Endothelial cell of umbilical vein (primary cell): ENCODE measurements around the gene RBMS3. TPM values are rescaled to one million over a fixed set of nuclear protein-coding genes. Genes with fewer than 3 reads are reported as not detected.

Experiments
- BruUV-seq: library from RNA; stranded (reverse); fragments of 400-500 nt; replicated peaks from 2 replicates; lab custom pipeline; 2021; lab: Mats Ljungman, UMichigan
- CTCF ChIA-PET: fragments of 300-600, 350-600 bp; sonication (Branson Sonifier 250); formaldehyde crosslinking; loops from one replicate; lab custom pipeline; 2021; ENCODE audit warnings: antibody characterized with exemption, inconsistent platforms; lab: Charles Lee
- POLR2A ChIA-PET: fragments of 300-600, 350-600 bp; sonication (Branson Sonifier 250); formaldehyde crosslinking; loops from one replicate; lab custom pipeline; 2021; ENCODE audit warnings: antibody characterized with exemption, inconsistent platforms; lab: Charles Lee
- DNase-seq: peaks from one replicate; pipeline ENCODE4 v3.0.0-alpha.2; 2011; ENCODE audit warnings: low read depth, low spot score
- FAIRE-seq: peaks from 2 replicates; lab custom pipeline; 2011; peaks lifted over from hg19 to GRCh38; lab: Jason Lieb, UNC
- H2AFZ ChIP-seq: 2 replicates; pipeline ENCODE4 v1.6.0; 2012; ENCODE audit warnings: low read depth, low read length, control low read depth, inconsistent platforms
- H3K27ac ChIP-seq: 2 replicates; pipeline ENCODE4 v1.5.1; 2011; ENCODE audit warnings: low read depth, mild to moderate bottlenecking, control low read depth, low read length, moderate library complexity; ENCODE audit not compliant: insufficient read depth
- H3K27me3 ChIP-seq, 2 experiments: 2 replicates each; pipeline versions ENCODE4 v1.6.0 to v1.6.1; 2011; ENCODE audit warnings: low read length in 2 of 2, mixed read lengths in 1 of 2; ENCODE audit not compliant: control insufficient read depth in 2 of 2, insufficient read depth in 2 of 2
- H3K36me3 ChIP-seq, 2 experiments: 2 replicates in 1 of 2; 3 replicates in 1 of 2; pipeline ENCODE4 v1.5.1; 2011; ENCODE audit warnings: low read length in 2 of 2, mild to moderate bottlenecking in 1 of 2, moderate library complexity in 1 of 2; ENCODE audit not compliant: control insufficient read depth in 2 of 2, insufficient read depth in 2 of 2; ENCODE audit errors: extremely low read depth in 1 of 2
- H3K4me1 ChIP-seq: 3 replicates; pipeline ENCODE4 v1.5.1; 2011; ENCODE audit warnings: mild to moderate bottlenecking, low read length; ENCODE audit not compliant: control insufficient read depth, insufficient read depth; ENCODE audit errors: extremely low read depth
- H3K4me2 ChIP-seq: 2 replicates; pipeline ENCODE4 v1.6.1; 2011; ENCODE audit warnings: low read length, control low read depth, mixed read lengths; ENCODE audit not compliant: insufficient read depth
- H3K4me3 ChIP-seq, 3 experiments: fragments of 200-600 bp in 1 of 3; sonication (generic), shearing (Covaris generic) in 1 of 3; replicated peaks in 1 of 3; 2 replicates each; pipeline ENCODE4 v1.5.1; 2011 to 2016; ENCODE audit warnings: control low read depth in 3 of 3, low read length in 3 of 3, mild to moderate bottlenecking in 2 of 3, inconsistent platforms in 1 of 3, low read depth in 1 of 3, moderate library complexity in 1 of 3; ENCODE audit not compliant: insufficient read depth in 1 of 3
- H3K79me2 ChIP-seq: 2 replicates; pipeline ENCODE4 v1.6.0; 2012; ENCODE audit warnings: low read length, inconsistent platforms; ENCODE audit not compliant: control insufficient read depth, insufficient read depth
- H3K9ac ChIP-seq: replicated peaks from 2 replicates; pipeline ENCODE3; 2011; ENCODE audit warnings: low read length, control low read depth; ENCODE audit not compliant: insufficient read depth; ENCODE audit errors: extremely low read depth
- H3K9me1 ChIP-seq: replicated peaks from 3 replicates; pipeline ENCODE4 v1.6.0; 2011; ENCODE audit warnings: mild to moderate bottlenecking, low read length; ENCODE audit not compliant: control insufficient read depth, insufficient read depth; ENCODE audit errors: extremely low read depth
- H3K9me3 ChIP-seq: replicated peaks from 2 replicates; pipeline ENCODE4 v1.5.1; 2012; ENCODE audit warnings: low read length, inconsistent platforms; ENCODE audit not compliant: control insufficient read depth, insufficient read depth
- H4K20me1 ChIP-seq: replicated peaks from 2 replicates; pipeline ENCODE3; 2011; ENCODE audit warnings: mild to moderate bottlenecking, low read length; ENCODE audit not compliant: control insufficient read depth, insufficient read depth; ENCODE audit errors: extremely low read depth
- EZH2 ChIP-seq: IDR thresholded peaks from 2 replicates; pipeline ENCODE4 v1.6.1; 2012; ENCODE audit warnings: borderline replicate concordance, low read depth, mild to moderate bottlenecking, moderate library complexity, low read length, inconsistent platforms; ENCODE audit not compliant: severe bottlenecking
- FOS ChIP-seq: IDR thresholded peaks from 2 replicates; pipeline ENCODE4 v1.6.1; 2011; ENCODE audit warnings: mild to moderate bottlenecking, low read length, moderate library complexity, borderline replicate concordance; ENCODE audit not compliant: insufficient read depth
- GATA2 ChIP-seq: IDR thresholded peaks from 2 replicates; pipeline ENCODE4 v1.7.0; 2011; ENCODE audit warnings: low read depth, mild to moderate bottlenecking, moderate library complexity, mixed read lengths, low read length; ENCODE audit not compliant: insufficient read length, insufficient read depth
- JUN ChIP-seq: IDR thresholded peaks from 2 replicates; pipeline ENCODE4 v1.6.1; 2011; ENCODE audit warnings: borderline replicate concordance, low read depth; ENCODE audit not compliant: insufficient read length, insufficient read depth
- MYC ChIP-seq: IDR thresholded peaks from one replicate; pipeline ENCODE4 v1.6.1; 2011; ENCODE audit warnings: mild to moderate bottlenecking, low read depth, low read length
- POLR2A ChIP-seq: IDR thresholded peaks from 2 replicates; pipeline ENCODE4 v1.6.1; 2012; ENCODE audit warnings: low read depth, mild to moderate bottlenecking, control low read depth, low read length
- POLR2AphosphoS5 ChIP-seq: IDR thresholded peaks from 2 replicates; pipeline ENCODE4 v1.6.1; 2012; ENCODE audit warnings: low read depth, mild to moderate bottlenecking, control low read depth, low read length, moderate library complexity; ENCODE audit not compliant: insufficient read depth
- dilution Hi-C: fragments of 300-500 bp; cut with MboI; formaldehyde crosslinking; loops from one replicate; pipeline ENCODE4 v1.15.0; 2019; ENCODE audit warnings: low sequenced_read_pairs; ENCODE audit not compliant: extremely low pct_ligation_motif_present
- intact Hi-C: fragments of 100-400 bp; cut with micrococcal nuclease; formaldehyde crosslinking; loops from one replicate; pipeline ENCODE4 v1.10.0; 2022
- polyA plus RNA-seq, 4 experiments: library from polyadenylated mRNA; depleted of rRNA in 3 of 4; stranded (reverse) in 3 of 4; unstranded in 1 of 4; fragments of >200 nt; gene quantifications; 2 replicates each; pipeline versions ENCODE4 v1.2.1 to v1.2.3, GENCODE V29; 2011 to 2012; ENCODE audit warnings: missing spikeins in 1 of 4
- total RNA-seq: library from RNA; stranded (reverse); gene quantifications from 2 replicates; pipeline ENCODE4 v1.2.3, GENCODE V29; 2021
- TF ChIP-seq, protein P1 (sequence below), 2 donors: IDR thresholded peaks; 1 replicate in 1 of 2; 2 replicates in 1 of 2; pipeline ENCODE4 v1.5.1; 2011; ENCODE audit warnings: low read length in 2 of 2, mild to moderate bottlenecking in 2 of 2, moderate library complexity in 2 of 2, control low read depth in 1 of 2, inconsistent platforms in 1 of 2, low read depth in 1 of 2; ENCODE audit not compliant: insufficient read depth in 1 of 2; ENCODE audit errors: extremely low read depth in 1 of 2
- TF ChIP-seq, protein P2 (sequence below): IDR thresholded peaks from 2 replicates; pipeline ENCODE4 v1.6.1; 2011; ENCODE audit not compliant: insufficient read depth, insufficient read length

RBMS3 gene
- total and polyA plus RNA-seq, 2 donors (not counting 3 experiments of a cell fraction or from before 2014, with no cell fraction given), result 13.6 to 42.3 TPM

DNA sequence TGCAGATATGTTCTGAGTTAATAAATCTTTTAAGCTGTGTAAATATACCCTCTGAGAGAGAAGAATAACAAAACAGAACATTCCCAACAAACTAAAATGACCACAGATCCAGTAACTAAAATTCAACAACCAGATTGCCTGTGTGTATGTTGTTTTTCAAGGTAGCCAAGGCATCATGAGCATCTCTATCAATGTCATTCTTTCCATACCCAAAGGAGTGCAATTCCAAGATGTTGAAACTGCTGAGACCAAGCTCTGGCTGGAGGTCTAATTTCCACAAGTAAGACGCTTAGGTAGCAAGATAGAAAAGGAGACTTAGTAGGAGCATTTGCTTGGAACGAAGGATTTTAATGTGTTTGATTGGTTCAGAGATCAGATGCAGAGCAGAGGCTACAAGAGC is 276.3 kb downstream of the RBMS3 start:
- dilution Hi-C loops, result no loop called here
- no peak for FAIRE-seq
- BruUV-seq, result no TSS peak
- CTCF ChIA-PET, result interaction anchor here (1.5 kb wide), 1 partner anchor 32 kb away, joined by 4 read pairs; no protein-coding TSS in a partner anchor
- no peaks in the 10 kb centered on the region for H3K36me3 ChIP-seq
- no peak overlapping the region for H3K4me2 ChIP-seq
- no peak overlapping the region for H3K4me3 ChIP-seq
- no peak for DNase-seq
- H3K27ac ChIP-seq, result no peak overlapping the region
- TF ChIP-seq JUN (no peak), MYC (no peak), EZH2 (no peak), GATA2 (no peak), FOS (no peak), POLR2AphosphoS5 (no peak), POLR2A (no peak)
- TF ChIP-seq, protein P1, sequence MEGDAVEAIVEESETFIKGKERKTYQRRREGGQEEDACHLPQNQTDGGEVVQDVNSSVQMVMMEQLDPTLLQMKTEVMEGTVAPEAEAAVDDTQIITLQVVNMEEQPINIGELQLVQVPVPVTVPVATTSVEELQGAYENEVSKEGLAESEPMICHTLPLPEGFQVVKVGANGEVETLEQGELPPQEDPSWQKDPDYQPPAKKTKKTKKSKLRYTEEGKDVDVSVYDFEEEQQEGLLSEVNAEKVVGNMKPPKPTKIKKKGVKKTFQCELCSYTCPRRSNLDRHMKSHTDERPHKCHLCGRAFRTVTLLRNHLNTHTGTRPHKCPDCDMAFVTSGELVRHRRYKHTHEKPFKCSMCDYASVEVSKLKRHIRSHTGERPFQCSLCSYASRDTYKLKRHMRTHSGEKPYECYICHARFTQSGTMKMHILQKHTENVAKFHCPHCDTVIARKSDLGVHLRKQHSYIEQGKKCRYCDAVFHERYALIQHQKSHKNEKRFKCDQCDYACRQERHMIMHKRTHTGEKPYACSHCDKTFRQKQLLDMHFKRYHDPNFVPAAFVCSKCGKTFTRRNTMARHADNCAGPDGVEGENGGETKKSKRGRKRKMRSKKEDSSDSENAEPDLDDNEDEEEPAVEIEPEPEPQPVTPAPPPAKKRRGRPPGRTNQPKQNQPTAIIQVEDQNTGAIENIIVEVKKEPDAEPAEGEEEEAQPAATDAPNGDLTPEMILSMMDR (IDR thresholded peaks at IDR 0.05; ENCODE audit: extremely low read depth in 1 of 2, insufficient read depth in 1 of 2, low read depth in 1 of 2, low read length in 2 of 2), result no peak
- TF ChIP-seq, protein P2, sequence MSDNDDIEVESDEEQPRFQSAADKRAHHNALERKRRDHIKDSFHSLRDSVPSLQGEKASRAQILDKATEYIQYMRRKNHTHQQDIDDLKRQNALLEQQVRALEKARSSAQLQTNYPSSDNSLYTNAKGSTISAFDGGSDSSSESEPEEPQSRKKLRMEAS, result no peak
- peaks cover 7% of the 10 kb centered on the region for H3K4me1 ChIP-seq
- H3K9me1 ChIP-seq, result no peaks in the 10 kb centered on the region
- no peaks in the 10 kb centered on the region for H4K20me1 ChIP-seq
- no peaks in the 10 kb centered on the region for H3K79me2 ChIP-seq
- H2AFZ ChIP-seq, result no peak overlapping the region
- no peaks in the 10 kb centered on the region for H3K9me3 ChIP-seq
- no peaks in the 10 kb centered on the region for H3K27me3 ChIP-seq
- intact Hi-C loops, result no loop called here
- POLR2A ChIA-PET, result no interaction called here
- no peak overlapping the region for H3K9ac ChIP-seq
